H9 (cell line): ENCODE data around the gene PPIF. TPM values are rescaled to one million over a fixed set of nuclear protein-coding genes. Genes with fewer than 3 reads are reported as not detected.

Source experiments
- DNase-seq: peaks from one replicate; pipeline ENCODE4 v3.0.0-alpha.2; 2017
- H2AFZ ChIP-seq: one replicate; pipeline ENCODE4 v1.6.1; 2013; ENCODE audit warnings: mild to moderate bottlenecking, low read length, control low read depth, moderate library complexity
- H2AK5ac ChIP-seq: 2 replicates; pipeline ENCODE4 v1.6.1; 2013; ENCODE audit warnings: low read length, control low read depth, mixed read lengths; ENCODE audit not compliant: insufficient read length
- H2BK120ac ChIP-seq: one replicate; pipeline ENCODE4 v1.6.1; 2013; ENCODE audit warnings: low read depth, mild to moderate bottlenecking, low read length, control low read depth, inconsistent platforms; ENCODE audit not compliant: poor library complexity, severe bottlenecking
- H2BK12ac ChIP-seq: 2 replicates; pipeline ENCODE4 v1.6.1; 2013; ENCODE audit warnings: low read length, control low read depth, mixed read lengths, low read depth; ENCODE audit not compliant: insufficient read length
- H2BK15ac ChIP-seq: 2 replicates; pipeline ENCODE4 v1.6.1; 2013; ENCODE audit warnings: low read depth, low read length, control low read depth
- H2BK20ac ChIP-seq: one replicate; pipeline ENCODE4 v1.6.1; 2013; ENCODE audit warnings: low read depth, mild to moderate bottlenecking, low read length, control low read depth, inconsistent platforms; ENCODE audit not compliant: poor library complexity, severe bottlenecking
- H2BK5ac ChIP-seq: 2 replicates; pipeline ENCODE4 v1.6.1; 2013; ENCODE audit warnings: low read length, control low read depth, mixed read lengths; ENCODE audit not compliant: insufficient read length
- H3K14ac ChIP-seq: 2 replicates; pipeline ENCODE4 v1.6.1; 2013; ENCODE audit warnings: low read length, control low read depth; ENCODE audit not compliant: insufficient read depth
- H3K18ac ChIP-seq: 2 replicates; pipeline ENCODE4 v1.6.1; 2013; ENCODE audit warnings: low read depth, mild to moderate bottlenecking, mixed read lengths, low read length, control low read depth; ENCODE audit not compliant: insufficient read length
- H3K23ac ChIP-seq: 2 replicates; pipeline ENCODE4 v1.6.1; 2013; ENCODE audit warnings: low read length, control low read depth, mixed read lengths, low read depth; ENCODE audit not compliant: insufficient read length
- H3K23me2 ChIP-seq: 2 replicates; pipeline ENCODE4 v1.6.1; 2013; ENCODE audit warnings: low read depth, mild to moderate bottlenecking, mixed read lengths, low read length, control low read depth; ENCODE audit not compliant: insufficient read length, poor library complexity, severe bottlenecking
- H3K27ac ChIP-seq: 2 replicates; pipeline ENCODE4 v1.5.1; 2013; ENCODE audit warnings: low read length, control low read depth, mixed read lengths, low read depth; ENCODE audit not compliant: insufficient read length
- H3K27me3 ChIP-seq: 2 replicates; pipeline ENCODE4 v1.6.1; 2013; ENCODE audit warnings: low read length, control low read depth, inconsistent platforms; ENCODE audit not compliant: insufficient read depth
- H3K4ac ChIP-seq: 2 replicates; pipeline ENCODE4 v1.6.1; 2013; ENCODE audit warnings: low read depth, mild to moderate bottlenecking, control low read depth, inconsistent platforms, low read length, moderate library complexity
- H3K4me1 ChIP-seq: 2 replicates; pipeline ENCODE4 v1.6.1; 2013; ENCODE audit warnings: low read length, control low read depth, inconsistent platforms; ENCODE audit not compliant: insufficient read depth
- H3K4me2 ChIP-seq: 2 replicates; pipeline ENCODE4 v1.6.1; 2013; ENCODE audit warnings: low read length, control low read depth, mixed read lengths; ENCODE audit not compliant: insufficient read length, insufficient read depth
- H3K56ac ChIP-seq: 2 replicates; pipeline ENCODE4 v1.6.1; 2013; ENCODE audit warnings: low read depth, mild to moderate bottlenecking, mixed read lengths, low read length, control low read depth; ENCODE audit not compliant: insufficient read length
- H3K79me1 ChIP-seq: 2 replicates; pipeline ENCODE4 v1.6.1; 2013; ENCODE audit warnings: low read depth, mild to moderate bottlenecking, moderate library complexity, low read length, control low read depth, inconsistent platforms; ENCODE audit not compliant: insufficient read depth, poor library complexity, severe bottlenecking
- H3K79me2 ChIP-seq: 2 replicates; pipeline ENCODE4 v1.6.1; 2013; ENCODE audit warnings: low read length, control low read depth, inconsistent platforms; ENCODE audit not compliant: insufficient read depth
- H3K9ac ChIP-seq: 2 replicates; pipeline ENCODE4 v1.6.1; 2013; ENCODE audit warnings: low read length, control low read depth, mixed read lengths; ENCODE audit not compliant: insufficient read length; ENCODE audit errors: extremely low read depth
- H3K9me3 ChIP-seq: one replicate; pipeline ENCODE4 v1.6.1; 2013; ENCODE audit warnings: low read depth, low read length, inconsistent platforms; ENCODE audit not compliant: control insufficient read depth
- H3T11ph ChIP-seq: one replicate; pipeline ENCODE4 v1.6.1; 2013; ENCODE audit warnings: mild to moderate bottlenecking, low read length, control low read depth, inconsistent platforms
- H4K20me1 ChIP-seq: one replicate; pipeline ENCODE4 v1.6.1; 2013; ENCODE audit not compliant: control insufficient read depth, insufficient read length, insufficient read depth
- H4K5ac ChIP-seq: 2 replicates; pipeline ENCODE4 v1.6.1; 2013; ENCODE audit warnings: low read depth, mild to moderate bottlenecking, mixed read lengths, low read length, control low read depth; ENCODE audit not compliant: insufficient read length
- H4K8ac ChIP-seq: replicated peaks from 2 replicates; pipeline ENCODE4 v1.6.1; 2013; ENCODE audit warnings: low read length, control low read depth, mixed read lengths, low read depth; ENCODE audit not compliant: insufficient read length
- H4K91ac ChIP-seq: 2 replicates; pipeline ENCODE4 v1.6.1; 2013; ENCODE audit warnings: low read depth, mild to moderate bottlenecking, moderate library complexity, mixed read lengths, low read length, control low read depth; ENCODE audit not compliant: insufficient read length
- H3K27ac Mint-ChIP-seq, 3 experiments: 2 replicates in 2 of 3; 3 replicates in 1 of 3; pipeline ENCODE4 v1.8.0; 2020 to 2021; ENCODE audit warnings: mixed read lengths in 3 of 3, mild to moderate bottlenecking in 1 of 3, moderate library complexity in 1 of 3
- H3K27me3 Mint-ChIP-seq: 2 replicates; pipeline ENCODE4 v1.8.0; 2021; ENCODE audit warnings: low read depth, mild to moderate bottlenecking, moderate library complexity, mixed read lengths
- H3K36me3 Mint-ChIP-seq, 3 experiments: 2 replicates in 2 of 3; 3 replicates in 1 of 3; pipeline ENCODE4 v1.8.0; 2020 to 2021; ENCODE audit warnings: low read depth in 3 of 3, mixed read lengths in 3 of 3; ENCODE audit not compliant: insufficient read depth in 1 of 3
- H3K4me1 Mint-ChIP-seq, 2 experiments: 2 replicates each; pipeline ENCODE4 v1.8.0; 2020; ENCODE audit warnings: mixed read lengths in 2 of 2
- H3K4me3 Mint-ChIP-seq, 2 experiments: 2 replicates in 1 of 2; 3 replicates in 1 of 2; pipeline ENCODE4 v1.8.0; 2020 to 2021; ENCODE audit warnings: mild to moderate bottlenecking in 2 of 2, mixed read lengths in 2 of 2, moderate library complexity in 1 of 2
- H3K9me3 Mint-ChIP-seq, 2 experiments: 2 replicates in 1 of 2; 3 replicates in 1 of 2; pipeline ENCODE4 v1.8.0; 2020; ENCODE audit warnings: mild to moderate bottlenecking in 2 of 2, mixed read lengths in 2 of 2, moderate library complexity in 1 of 2
- CTCF ChIP-seq: fragments of 200-600 bp; sonication (generic); conservative IDR thresholded peaks from 3 replicates; pipeline ENCODE4 v1.8.0; 2021; ENCODE audit warnings: antibody characterized with exemption, mild to moderate bottlenecking
- WGBS: extraction: QIAGEN DNeasy Blood & Tissue Kit; methylation state at CpG from one replicate; pipeline ENCODE4 v1.1.7; 2013; ENCODE audit warnings: missing lambda C conversion rate, low lambda C conversion rate, mixed read lengths; ENCODE audit not compliant: insufficient read length; ENCODE audit errors: extremely low coverage; 5-methylcytosine and 5-hydroxymethylcytosine counted together
- total RNA-seq: library from RNA; stranded (reverse); gene quantifications from 2 replicates; pipeline ENCODE4 v1.2.1, GENCODE V29; 2021

Gene PPIF
- total RNA-seq, 1 experiment from 2014 or later: 79.7 TPM

- Mint-ChIP-seq H3K4me1 (no peaks in the 10 kb centered on the region), H3K4me3 (no peak overlapping the region), H3K27me3 (no peaks in the 10 kb centered on the region; the same call in 1 of the 2 replicates), H3K9me3 (no peaks in the 10 kb centered on the region), H3K36me3 (peaks cover 50 to 79% (median 73%) of the 10 kb centered on the region in 3 experiments; a peak in 6 of 7 replicates), H3K27ac (no peak overlapping the region)
- H3K79me2 ChIP-seq: no peaks in the 10 kb centered on the region
- no peak overlapping the region for H2BK20ac ChIP-seq
- TF ChIP-seq CTCF: no peak
- no peak overlapping the region for H2AK5ac ChIP-seq
- no peak overlapping the region for H4K8ac ChIP-seq
- no peak overlapping the region for H3K27ac ChIP-seq
- H3K18ac ChIP-seq: no peak overlapping the region
- H2BK15ac ChIP-seq: no peak overlapping the region
- H3K27me3 ChIP-seq: no peaks in the 10 kb centered on the region
- no peak overlapping the region for H3K14ac ChIP-seq
- no peak overlapping the region for H3K56ac ChIP-seq
- H3K23ac ChIP-seq: no peak overlapping the region
- no peak overlapping the region for H2BK5ac ChIP-seq
- no peaks in the 10 kb centered on the region for H4K20me1 ChIP-seq
- H4K91ac ChIP-seq: no peak overlapping the region
- no peaks in the 10 kb centered on the region for H3K4me1 ChIP-seq
- H3K4ac ChIP-seq: no peak overlapping the region
- no peak overlapping the region for H2BK12ac ChIP-seq
- no peak overlapping the region for H3K4me2 ChIP-seq
- H4K5ac ChIP-seq: no peak overlapping the region
- no CpG with 5 or more reads among the region's 3 CpGs for WGBS
- H2AFZ ChIP-seq: no peak overlapping the region
- H2BK120ac ChIP-seq: no peak overlapping the region
- H3K23me2 ChIP-seq: no peaks in the 10 kb centered on the region
- DNase-seq: no peak
- H3T11ph ChIP-seq: no peak overlapping the region
- H3K79me1 ChIP-seq: no peaks in the 10 kb centered on the region
- no peak overlapping the region for H3K9ac ChIP-seq
- no peaks in the 10 kb centered on the region for H3K9me3 ChIP-seq
Observed at GRCh38 chr10:79354141-79354540, 6.9 kb downstream of the PPIF start.
